Neural cell (in vitro differentiated cells): Measurements from ENCODE around the gene GSTT2B.
"Not testable (repeated sequence)": the region's sequence is repeated elsewhere in the genome, so short reads cannot be mapped to it uniquely, and the experiment has no call there.

Source experiments
- EP300 ChIP-seq: fragments of 450-650 bp; conservative IDR thresholded peaks from 2 replicates; pipeline ENCODE4 v1.6.1; 2014; ENCODE audit warnings: antibody characterized with exemption, mild to moderate bottlenecking, moderate library complexity; ENCODE audit not compliant: poor library complexity, severe bottlenecking
- EZH2 ChIP-seq: fragments of 200-600, 300-800 bp; shearing (Covaris generic), sonication (generic); IDR thresholded peaks from 2 replicates; pipeline ENCODE4 v1.6.1; 2014; ENCODE audit warnings: antibody characterized with exemption, low read length, borderline replicate concordance, mild to moderate bottlenecking; ENCODE audit not compliant: insufficient read depth, poor library complexity, severe bottlenecking
- MXI1 ChIP-seq: fragments of 450-650 bp; conservative IDR thresholded peaks from 2 replicates; pipeline ENCODE4 v1.6.1; 2014; ENCODE audit warnings: antibody characterized with exemption, mild to moderate bottlenecking; ENCODE audit not compliant: poor library complexity, severe bottlenecking
- POLR2AphosphoS5 ChIP-seq: IDR thresholded peaks from 2 replicates; pipeline ENCODE4 v1.6.1; 2012
- RAD21 ChIP-seq: fragments of 450-650 bp; conservative IDR thresholded peaks from 2 replicates; pipeline ENCODE4 v1.6.1; 2014; ENCODE audit warnings: antibody characterized with exemption, mild to moderate bottlenecking, moderate library complexity
- SMC3 ChIP-seq: fragments of 450-650 bp; conservative IDR thresholded peaks from 2 replicates; pipeline ENCODE4 v1.6.1; 2014; ENCODE audit warnings: antibody characterized with exemption, mild to moderate bottlenecking, moderate library complexity; ENCODE audit not compliant: poor library complexity
- TAF1 ChIP-seq: IDR thresholded peaks from 2 replicates; pipeline ENCODE4 v1.6.1; 2012; ENCODE audit warnings: low read depth
- TF ChIP-seq, protein P1 (sequence below): IDR thresholded peaks from 2 replicates; pipeline ENCODE4 v1.6.1; 2012; ENCODE audit warnings: borderline replicate concordance
- TF ChIP-seq, protein P2 (sequence below): fragments of 450-650 bp; IDR thresholded peaks from 2 replicates; pipeline ENCODE4 v1.5.1; 2014; ENCODE audit warnings: antibody characterized with exemption, mild to moderate bottlenecking, moderate library complexity; ENCODE audit not compliant: poor library complexity, severe bottlenecking

DNA sequence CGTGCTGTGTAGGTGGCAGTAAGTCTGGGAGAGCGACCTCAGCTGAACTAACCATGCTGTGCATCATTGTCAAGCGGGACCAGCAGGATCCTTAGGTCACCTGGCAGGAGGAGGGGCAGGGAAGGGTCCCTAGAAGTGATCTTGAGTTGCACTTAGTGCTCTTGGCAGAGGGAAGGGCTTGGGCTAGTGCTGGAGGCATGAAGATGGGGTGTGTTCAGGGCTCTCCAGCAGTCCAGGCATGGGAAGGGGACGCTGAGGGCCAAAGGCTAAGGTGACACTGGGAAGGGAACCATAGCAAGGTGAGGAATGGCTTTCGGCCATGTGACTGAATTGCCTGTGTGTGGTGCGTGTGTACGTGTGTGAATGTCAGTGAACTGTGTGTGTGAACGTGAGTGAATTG, 25.1 kb upstream of the GSTT2B start:
- TF ChIP-seq, protein P1, sequence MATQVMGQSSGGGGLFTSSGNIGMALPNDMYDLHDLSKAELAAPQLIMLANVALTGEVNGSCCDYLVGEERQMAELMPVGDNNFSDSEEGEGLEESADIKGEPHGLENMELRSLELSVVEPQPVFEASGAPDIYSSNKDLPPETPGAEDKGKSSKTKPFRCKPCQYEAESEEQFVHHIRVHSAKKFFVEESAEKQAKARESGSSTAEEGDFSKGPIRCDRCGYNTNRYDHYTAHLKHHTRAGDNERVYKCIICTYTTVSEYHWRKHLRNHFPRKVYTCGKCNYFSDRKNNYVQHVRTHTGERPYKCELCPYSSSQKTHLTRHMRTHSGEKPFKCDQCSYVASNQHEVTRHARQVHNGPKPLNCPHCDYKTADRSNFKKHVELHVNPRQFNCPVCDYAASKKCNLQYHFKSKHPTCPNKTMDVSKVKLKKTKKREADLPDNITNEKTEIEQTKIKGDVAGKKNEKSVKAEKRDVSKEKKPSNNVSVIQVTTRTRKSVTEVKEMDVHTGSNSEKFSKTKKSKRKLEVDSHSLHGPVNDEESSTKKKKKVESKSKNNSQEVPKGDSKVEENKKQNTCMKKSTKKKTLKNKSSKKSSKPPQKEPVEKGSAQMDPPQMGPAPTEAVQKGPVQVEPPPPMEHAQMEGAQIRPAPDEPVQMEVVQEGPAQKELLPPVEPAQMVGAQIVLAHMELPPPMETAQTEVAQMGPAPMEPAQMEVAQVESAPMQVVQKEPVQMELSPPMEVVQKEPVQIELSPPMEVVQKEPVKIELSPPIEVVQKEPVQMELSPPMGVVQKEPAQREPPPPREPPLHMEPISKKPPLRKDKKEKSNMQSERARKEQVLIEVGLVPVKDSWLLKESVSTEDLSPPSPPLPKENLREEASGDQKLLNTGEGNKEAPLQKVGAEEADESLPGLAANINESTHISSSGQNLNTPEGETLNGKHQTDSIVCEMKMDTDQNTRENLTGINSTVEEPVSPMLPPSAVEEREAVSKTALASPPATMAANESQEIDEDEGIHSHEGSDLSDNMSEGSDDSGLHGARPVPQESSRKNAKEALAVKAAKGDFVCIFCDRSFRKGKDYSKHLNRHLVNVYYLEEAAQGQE: not testable (repeated sequence)
- TF ChIP-seq TAF1, EP300, POLR2AphosphoS5, SMC3, EZH2, RAD21, MXI1: not testable (repeated sequence)
- TF ChIP-seq, protein P2, sequence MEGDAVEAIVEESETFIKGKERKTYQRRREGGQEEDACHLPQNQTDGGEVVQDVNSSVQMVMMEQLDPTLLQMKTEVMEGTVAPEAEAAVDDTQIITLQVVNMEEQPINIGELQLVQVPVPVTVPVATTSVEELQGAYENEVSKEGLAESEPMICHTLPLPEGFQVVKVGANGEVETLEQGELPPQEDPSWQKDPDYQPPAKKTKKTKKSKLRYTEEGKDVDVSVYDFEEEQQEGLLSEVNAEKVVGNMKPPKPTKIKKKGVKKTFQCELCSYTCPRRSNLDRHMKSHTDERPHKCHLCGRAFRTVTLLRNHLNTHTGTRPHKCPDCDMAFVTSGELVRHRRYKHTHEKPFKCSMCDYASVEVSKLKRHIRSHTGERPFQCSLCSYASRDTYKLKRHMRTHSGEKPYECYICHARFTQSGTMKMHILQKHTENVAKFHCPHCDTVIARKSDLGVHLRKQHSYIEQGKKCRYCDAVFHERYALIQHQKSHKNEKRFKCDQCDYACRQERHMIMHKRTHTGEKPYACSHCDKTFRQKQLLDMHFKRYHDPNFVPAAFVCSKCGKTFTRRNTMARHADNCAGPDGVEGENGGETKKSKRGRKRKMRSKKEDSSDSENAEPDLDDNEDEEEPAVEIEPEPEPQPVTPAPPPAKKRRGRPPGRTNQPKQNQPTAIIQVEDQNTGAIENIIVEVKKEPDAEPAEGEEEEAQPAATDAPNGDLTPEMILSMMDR: not testable (repeated sequence)
